Erythroblast (primary cell): Measurements from ENCODE around the gene CNPY4.

Experiments used
- DNase-seq, 2 experiments: peaks; one replicate each; lab custom pipeline; 2025; lab: John Stamatoyannopoulos, UW
- GATA1 ChIP-seq: IDR thresholded peaks from 2 replicates; pipeline ENCODE4 v1.6.1; 2011; ENCODE audit warnings: low read depth, mild to moderate bottlenecking, control low read depth, low read length, moderate library complexity
- POLR2A ChIP-seq: IDR thresholded peaks from 2 replicates; pipeline ENCODE4 v1.6.1; 2011; ENCODE audit warnings: mild to moderate bottlenecking, low read length

Gene CNPY4

GRCh38 chr7:100119072-100119969 is at the start of gene CNPY4, which contains the start of gene TAF6:
CNPY4 (plus strand) TSS chr7:100119634; CDS start chr7:100119745, 111 bp downstream.
TAF6 (minus strand) TSS chr7:100119358; CDS start chr7:100114209, 5,149 bp downstream.
- TF ChIP-seq POLR2A: peak; percentile 77
- no peak for TF ChIP-seq GATA1
- DNase-seq: peak; percentile 96 to 98

GRCh38 chr7:100069991-100070390 is 49.4 kb upstream of the CNPY4 start:
- DNase-seq: no peak
- TF ChIP-seq GATA1: no peak
- no peak for TF ChIP-seq POLR2A

- DNase-seq: no peak
- TF ChIP-seq POLR2A (no peak), GATA1 (no peak)
Measured at GRCh38 chr7:100071018-100071723, 48.3 kb upstream of the CNPY4 start.

- TF ChIP-seq POLR2A: no peak
- no peak for TF ChIP-seq GATA1
- DNase-seq: no peak
Measured at GRCh38 chr7:100072462-100072861, 47.0 kb upstream of the CNPY4 start.

- TF ChIP-seq GATA1 (no peak), POLR2A (no peak)
- no peak for DNase-seq
Measured at GRCh38 chr7:100074841-100075240, 44.6 kb upstream of the CNPY4 start.

GRCh38 chr7:100075418-100075817 is 44.0 kb upstream of the CNPY4 start:
- TF ChIP-seq POLR2A (no peak), GATA1 (no peak)

GRCh38 chr7:100077205-100077604 is 42.2 kb upstream of the CNPY4 start:
- TF ChIP-seq POLR2A (no peak), GATA1 (no peak)
- DNase-seq: no peak

More at GRCh38 chr7:100075418-100075817, 44.0 kb upstream of the CNPY4 start:
- no peak for DNase-seq

GRCh38 chr7:100079024-100079560 is 40.3 kb upstream of the CNPY4 start:
- no peak for TF ChIP-seq GATA1
- no peak for TF ChIP-seq POLR2A
- no peak for DNase-seq

GRCh38 chr7:100080907-100081534 is 38.4 kb upstream of the CNPY4 start:
- no peak for TF ChIP-seq POLR2A
- peak; percentile 63 to 67 for DNase-seq

GRCh38 chr7:100081535-100082102 is 37.8 kb upstream of the CNPY4 start, which contains the start of gene ZNF3:
ZNF3 (minus strand) TSS chr7:100081723; CDS start chr7:100077357, 4,366 bp downstream.
- TF ChIP-seq POLR2A: peak; percentile 86
- no peak for TF ChIP-seq GATA1

GRCh38 chr7:100082978-100083377 is 36.5 kb upstream of the CNPY4 start:
- TF ChIP-seq GATA1: no peak
- no peak for TF ChIP-seq POLR2A
- no peak for DNase-seq

More at GRCh38 chr7:100081535-100082102, 37.8 kb upstream of the CNPY4 start, which contains the start of gene ZNF3:
- peak; percentile 100 for DNase-seq

- no peak for DNase-seq
- TF ChIP-seq GATA1 (no peak), POLR2A (no peak)
Measured at GRCh38 chr7:100085515-100085914, 33.9 kb upstream of the CNPY4 start.
